Retinal pigment epithelial cell (primary cell): ENCODE results near the gene LDHB.
"Not testable (repeated sequence)": the region's sequence is repeated elsewhere in the genome, so short reads cannot be mapped to it uniquely, and the experiment has no call there.

Experiments
- DNase-seq: peaks from one replicate; pipeline ENCODE4 v3.0.0-alpha.2; 2010; ENCODE audit warnings: low read depth
- H3K4me3 ChIP-seq: 2 replicates; pipeline ENCODE4 v1.5.1; 2011; ENCODE audit warnings: mild to moderate bottlenecking, low read length, control low read depth, moderate library complexity
- TF ChIP-seq, protein P1 (sequence below): conservative IDR thresholded peaks from 2 replicates; pipeline ENCODE4 v1.5.1; 2011; ENCODE audit warnings: low read depth, low read length, control low read depth, inconsistent platforms

LDHB gene

DNA sequence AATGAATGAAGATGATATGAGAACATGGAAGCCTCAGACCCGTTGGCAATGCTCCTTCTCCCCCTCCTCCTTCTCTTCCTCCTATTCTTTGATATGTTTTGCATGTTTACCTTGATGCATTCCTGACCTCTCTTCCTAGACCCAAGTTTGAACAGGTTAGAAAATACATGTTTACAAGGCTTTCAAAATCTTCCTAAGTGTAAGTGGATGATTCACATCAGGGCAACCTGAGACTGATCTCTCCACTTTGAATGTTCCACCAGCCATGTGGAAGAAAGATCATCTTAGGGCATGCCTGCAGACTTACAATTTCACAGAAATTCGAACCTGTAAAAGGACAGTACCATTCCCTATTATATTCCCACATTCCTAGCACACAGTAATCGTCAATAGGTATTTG, 18.0 kb upstream of the LDHB start:
- no peak overlapping the region for H3K4me3 ChIP-seq
- TF ChIP-seq, protein P1, sequence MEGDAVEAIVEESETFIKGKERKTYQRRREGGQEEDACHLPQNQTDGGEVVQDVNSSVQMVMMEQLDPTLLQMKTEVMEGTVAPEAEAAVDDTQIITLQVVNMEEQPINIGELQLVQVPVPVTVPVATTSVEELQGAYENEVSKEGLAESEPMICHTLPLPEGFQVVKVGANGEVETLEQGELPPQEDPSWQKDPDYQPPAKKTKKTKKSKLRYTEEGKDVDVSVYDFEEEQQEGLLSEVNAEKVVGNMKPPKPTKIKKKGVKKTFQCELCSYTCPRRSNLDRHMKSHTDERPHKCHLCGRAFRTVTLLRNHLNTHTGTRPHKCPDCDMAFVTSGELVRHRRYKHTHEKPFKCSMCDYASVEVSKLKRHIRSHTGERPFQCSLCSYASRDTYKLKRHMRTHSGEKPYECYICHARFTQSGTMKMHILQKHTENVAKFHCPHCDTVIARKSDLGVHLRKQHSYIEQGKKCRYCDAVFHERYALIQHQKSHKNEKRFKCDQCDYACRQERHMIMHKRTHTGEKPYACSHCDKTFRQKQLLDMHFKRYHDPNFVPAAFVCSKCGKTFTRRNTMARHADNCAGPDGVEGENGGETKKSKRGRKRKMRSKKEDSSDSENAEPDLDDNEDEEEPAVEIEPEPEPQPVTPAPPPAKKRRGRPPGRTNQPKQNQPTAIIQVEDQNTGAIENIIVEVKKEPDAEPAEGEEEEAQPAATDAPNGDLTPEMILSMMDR, result no peak
- no peak for DNase-seq

DNA sequence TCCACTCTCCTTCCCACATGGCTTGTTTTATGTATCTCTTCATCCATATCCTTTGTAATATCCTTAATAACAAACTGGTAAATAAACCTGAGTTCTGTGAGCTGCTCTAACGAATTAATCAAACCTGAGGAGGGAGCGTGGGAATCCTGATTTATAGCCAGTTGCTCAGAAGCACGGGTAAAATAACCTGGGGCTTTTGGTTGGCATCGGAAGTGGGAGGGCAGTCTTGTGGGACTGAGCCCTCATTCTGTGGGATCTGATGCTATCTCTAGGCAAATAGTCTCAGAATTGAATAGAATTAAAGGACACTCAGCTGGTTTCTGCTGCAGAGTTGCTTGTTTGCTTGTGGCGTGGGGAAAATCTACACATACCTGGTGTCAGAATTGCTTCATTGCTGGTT, 17.5 kb upstream of the LDHB start:
- no peak for DNase-seq
- TF ChIP-seq, protein P1, result no peak
- no peak overlapping the region for H3K4me3 ChIP-seq

DNA sequence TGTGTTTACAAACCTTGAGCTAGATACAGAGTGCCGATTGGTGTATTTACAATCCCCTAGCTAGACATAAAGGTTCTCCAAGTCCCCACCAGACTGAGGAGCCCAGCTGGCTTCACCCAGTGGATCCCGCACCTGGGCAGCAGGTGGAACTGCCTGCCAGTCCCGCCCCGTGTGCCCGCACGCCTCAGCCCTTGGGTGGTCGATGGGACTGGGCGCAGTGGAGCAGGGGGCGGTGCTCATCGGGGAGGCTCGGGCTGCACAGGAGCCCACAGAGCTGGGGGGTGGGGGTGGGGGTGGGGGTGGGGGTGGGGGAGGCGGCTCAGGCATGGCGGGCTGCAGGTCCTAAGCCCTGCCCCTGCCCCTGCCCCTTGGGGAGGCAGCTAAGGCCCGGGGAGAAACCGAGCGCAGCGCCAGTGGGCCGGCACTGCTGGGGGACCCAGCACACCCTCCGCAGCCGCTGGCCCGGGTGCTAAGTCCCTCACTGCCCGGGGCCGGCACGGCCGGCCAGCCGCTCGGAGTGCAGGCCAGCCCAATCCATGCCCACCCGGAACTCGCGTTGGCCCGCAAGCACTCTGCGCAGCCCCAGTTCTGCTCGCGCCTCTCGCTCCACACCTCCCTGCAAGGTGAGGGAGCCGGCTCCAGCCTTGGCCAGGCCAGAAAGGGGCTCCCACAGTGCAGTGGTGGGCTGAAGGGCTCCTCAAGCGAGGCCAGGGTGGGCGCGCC, 16.3 kb upstream of the LDHB start:
- not testable (repeated sequence) for DNase-seq, H3K4me3 ChIP-seq

DNA sequence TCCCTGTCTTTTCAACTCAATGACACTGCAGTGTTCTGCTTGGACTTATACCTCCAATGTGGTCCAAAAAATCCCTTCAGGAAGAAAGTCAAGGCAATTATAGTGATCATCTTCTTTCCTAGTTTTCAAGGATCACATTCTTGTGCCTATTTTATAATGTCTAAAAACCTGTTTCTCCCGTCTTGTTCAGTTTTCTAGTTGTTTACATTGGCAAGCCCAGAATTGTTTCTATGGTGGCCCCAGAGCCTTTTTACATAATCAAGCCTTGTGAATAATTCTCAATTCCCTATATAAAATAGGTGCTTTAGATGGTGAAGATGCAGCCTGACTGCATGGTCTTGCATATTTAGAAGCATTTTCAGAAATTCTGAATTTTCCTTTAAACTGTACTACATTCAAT, 14.5 kb upstream of the LDHB start:
- DNase-seq, result no peak
- H3K4me3 ChIP-seq, result no peak overlapping the region
- TF ChIP-seq, protein P1, result no peak

DNA sequence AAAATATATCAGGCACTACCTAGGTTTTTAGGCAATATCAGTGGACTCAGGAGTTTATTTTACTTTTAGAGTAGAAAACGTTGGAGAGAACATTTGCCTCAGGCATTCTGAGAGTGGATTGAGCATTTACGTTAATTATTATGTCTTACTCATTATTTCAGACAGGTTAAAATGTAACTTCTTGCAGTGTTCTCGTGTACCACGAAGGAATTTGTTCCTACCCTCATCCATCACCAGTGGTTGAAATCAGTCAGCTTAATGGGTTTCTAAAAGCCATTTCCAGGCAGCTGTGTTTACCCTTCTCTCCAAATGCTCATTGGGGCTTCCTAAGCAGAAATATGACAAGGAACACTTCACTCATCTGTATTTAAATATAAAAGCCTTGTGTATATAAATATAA, 9.1 kb upstream of the LDHB start:
- TF ChIP-seq, protein P1, result no peak
- no peak overlapping the region for H3K4me3 ChIP-seq
- no peak for DNase-seq

DNA sequence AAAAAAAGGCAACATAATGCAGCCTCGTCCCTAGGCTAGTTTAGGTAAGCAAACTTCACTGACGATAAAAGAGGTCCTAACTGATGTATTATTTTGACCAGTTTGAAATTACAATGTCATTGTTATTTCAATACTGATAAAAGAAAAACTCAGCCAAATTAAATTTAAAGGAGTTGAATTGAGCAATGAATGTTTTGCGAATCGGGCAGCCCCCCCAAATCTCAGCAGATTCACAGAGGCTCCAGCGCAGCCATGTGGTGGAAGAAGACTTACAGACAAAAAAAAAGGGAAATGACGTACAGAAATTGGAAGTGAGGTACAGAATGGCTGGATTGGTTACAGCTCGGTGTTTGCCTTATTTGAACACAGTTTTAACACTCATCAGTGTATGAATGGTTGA, 8.2 kb upstream of the LDHB start:
- TF ChIP-seq, protein P1, result no peak

DNA sequence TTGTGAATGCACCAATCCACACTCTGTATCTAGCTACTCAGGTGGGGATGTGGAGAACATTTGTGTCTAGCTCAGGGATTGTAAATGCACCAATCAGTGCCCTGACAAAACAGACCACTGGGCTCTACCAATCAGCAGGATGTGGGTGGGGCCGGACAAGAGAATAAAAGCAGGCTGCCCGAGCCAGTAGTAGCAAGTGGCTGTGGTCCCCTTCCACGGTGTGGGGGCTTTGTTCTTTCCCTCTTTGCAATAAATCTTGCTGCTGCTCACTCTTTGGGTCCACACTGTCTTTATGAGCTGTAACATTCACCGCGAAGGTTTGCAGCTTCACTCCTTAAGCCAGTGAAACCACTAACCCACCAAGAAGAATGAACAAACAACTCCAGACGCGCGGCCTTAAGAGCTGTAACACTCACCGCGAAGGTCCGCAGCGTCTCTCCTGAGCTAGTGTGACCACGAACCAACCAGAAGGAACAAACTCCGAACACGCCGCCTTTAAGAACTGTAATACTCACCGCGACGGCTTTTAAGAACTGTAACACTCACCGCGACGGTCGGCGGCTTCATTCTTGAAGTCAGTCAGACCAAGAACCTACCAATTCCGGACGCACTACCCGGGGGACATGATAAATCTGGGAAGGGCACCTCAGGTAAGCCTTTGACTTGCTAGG, 4.6 kb upstream of the LDHB start:
- no peak overlapping the region for H3K4me3 ChIP-seq
- no peak for DNase-seq
- TF ChIP-seq, protein P1, result no peak

More for the DNA sequence above, 8.2 kb upstream of the LDHB start:
- DNase-seq, result no peak
- H3K4me3 ChIP-seq, result no peak overlapping the region

DNA sequence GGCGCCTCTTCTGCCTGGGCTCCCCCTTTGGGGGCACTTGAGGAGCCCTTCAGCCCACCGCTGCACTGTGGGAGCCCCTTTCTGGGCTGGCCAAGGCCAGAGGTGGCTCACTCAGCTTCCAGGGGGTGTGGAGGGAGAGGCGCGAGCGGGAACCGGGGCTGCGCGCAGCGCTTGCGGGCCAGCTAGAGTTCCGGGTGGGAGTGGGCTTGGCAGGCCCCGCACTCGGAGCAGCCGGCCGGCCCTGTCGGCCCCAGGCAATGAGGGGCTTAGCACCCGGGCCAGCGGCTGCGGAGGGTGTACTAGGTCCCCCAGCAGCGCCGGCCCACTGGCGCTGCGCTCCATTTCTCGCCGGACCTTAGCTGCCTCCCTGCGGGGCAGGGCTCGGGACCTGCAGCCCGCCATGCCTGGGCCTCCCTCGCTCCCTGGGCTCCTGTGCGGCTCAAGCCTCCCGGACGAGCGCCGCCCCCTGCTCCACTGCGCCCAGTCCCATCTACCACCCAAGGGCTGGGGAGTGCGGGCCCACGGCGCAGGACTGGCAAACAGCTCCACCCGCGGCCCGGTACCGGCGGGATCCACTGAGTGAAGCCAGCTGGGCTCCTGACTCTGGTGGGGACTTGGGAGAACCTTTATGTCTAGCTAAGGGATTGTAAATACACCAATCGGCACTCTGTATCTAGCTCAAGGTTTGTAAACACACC, 3.9 kb upstream of the LDHB start:
- DNase-seq, result not testable (repeated sequence)

More for the DNA sequence above, 3.9 kb upstream of the LDHB start:
- not testable (repeated sequence) for H3K4me3 ChIP-seq
